ENCODE data around the gene SEMA4B.
"Not testable (repeated sequence)": the region's sequence is repeated elsewhere in the genome, so short reads cannot be mapped to it uniquely, and the experiment has no call there.

The SEMA4B gene

DNA sequence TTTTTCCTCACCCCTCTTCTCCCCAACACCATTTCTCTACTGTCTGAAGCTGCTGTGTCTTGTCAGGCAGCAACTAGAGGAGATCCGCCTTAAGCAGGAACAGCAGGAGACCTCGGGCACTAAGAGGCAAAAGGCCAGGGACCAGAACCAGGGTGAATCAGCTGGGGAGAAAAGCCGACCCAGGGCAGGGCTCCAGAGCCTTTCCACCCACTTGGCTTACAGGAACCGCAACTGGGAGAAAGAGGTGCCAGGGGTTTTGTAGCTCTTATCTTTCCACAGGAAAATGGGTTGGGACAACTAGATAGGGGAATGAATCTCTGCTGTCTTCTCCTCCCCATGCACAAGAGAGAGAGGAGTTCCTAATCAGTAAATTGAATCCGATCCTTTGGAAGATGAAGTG, 61.3 kb downstream of the SEMA4B start:
- no peak for ATAC-seq

DNA sequence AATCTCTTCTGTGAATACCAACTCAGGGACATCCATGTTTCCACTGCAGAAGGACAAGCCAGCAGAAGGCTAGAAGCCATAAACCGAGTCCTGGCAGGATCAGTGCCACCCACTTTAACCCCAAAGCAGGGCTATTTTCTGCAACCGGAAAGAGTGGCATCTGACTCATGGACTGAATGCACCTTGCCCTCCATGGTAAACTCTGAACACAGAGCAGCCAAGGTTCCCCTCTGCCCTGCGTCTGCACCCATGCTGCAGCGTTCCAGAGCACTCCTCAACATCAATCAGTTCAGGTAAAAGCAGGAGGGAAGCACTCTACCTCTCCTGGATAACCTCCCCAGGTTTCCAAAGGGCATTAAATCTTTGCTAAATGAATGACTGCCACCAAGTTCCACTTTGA, 63.5 kb downstream of the SEMA4B start:
- ATAC-seq, result peak; percentile 19 to 21

DNA sequence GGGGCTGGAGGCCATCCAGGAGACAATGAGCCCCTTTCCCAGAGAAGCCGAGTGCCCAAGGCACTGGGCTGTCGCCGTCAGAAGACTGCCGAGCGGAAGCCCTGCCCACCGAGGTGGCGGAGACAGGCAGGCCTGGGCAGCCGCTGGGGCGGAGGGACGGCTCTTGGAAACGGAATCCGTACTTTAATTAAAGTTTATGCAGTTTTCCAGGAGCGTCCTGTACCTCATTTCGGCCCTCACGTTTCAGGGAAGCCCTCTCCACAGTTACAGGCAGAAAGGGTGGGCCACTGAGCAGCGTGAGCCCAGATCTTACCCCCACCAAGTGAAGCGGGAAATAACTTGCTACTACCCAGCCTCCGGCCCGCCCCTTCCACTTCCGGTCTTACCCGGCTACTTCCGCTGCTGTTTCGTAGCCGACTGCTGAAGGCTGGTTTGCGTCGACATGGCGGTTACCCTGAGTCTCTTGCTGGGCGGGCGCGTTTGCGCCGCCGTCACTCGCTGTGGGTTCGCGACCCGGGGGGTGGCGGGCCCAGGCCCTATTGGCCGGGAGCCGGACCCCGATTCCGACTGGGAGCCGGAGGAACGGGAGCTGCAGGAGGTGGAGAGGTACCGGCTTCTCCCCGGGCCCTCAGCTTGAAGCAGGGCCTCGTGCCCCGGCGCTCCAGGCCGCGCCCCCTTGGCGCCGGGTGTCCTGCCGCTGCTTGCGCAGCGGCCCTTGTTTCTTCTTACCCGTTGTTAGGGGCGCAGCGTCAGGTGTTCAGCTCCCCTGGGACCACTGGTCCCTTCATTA, 64.3 kb downstream of the SEMA4B start, which contains the start of gene NGRN:
Gene NGRN, plus strand, starts transcription at position 402 of the 790 bp plus-strand sequence. Its CDS starts 41 bp downstream, at position 443.
- peak; percentile 93 for ATAC-seq

DNA sequence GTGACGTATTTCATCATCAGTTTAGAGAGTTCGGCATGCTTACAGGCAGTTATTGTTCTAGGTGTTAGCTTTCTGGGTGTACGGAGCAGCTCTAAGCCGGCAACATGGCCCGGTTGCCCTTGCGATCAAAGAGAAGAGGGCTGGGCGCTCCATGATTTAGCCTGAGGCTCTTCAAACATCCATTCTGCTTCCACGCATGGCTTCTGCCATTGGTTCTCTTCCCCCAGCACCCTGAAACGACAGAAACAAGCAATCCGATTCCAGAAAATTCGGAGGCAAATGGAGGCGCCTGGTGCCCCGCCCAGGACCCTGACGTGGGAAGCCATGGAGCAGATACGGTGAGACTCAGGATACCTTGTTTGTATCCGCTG, 64.9 kb downstream of the SEMA4B start:
- ATAC-seq, result peak; percentile 9 to 13

DNA sequence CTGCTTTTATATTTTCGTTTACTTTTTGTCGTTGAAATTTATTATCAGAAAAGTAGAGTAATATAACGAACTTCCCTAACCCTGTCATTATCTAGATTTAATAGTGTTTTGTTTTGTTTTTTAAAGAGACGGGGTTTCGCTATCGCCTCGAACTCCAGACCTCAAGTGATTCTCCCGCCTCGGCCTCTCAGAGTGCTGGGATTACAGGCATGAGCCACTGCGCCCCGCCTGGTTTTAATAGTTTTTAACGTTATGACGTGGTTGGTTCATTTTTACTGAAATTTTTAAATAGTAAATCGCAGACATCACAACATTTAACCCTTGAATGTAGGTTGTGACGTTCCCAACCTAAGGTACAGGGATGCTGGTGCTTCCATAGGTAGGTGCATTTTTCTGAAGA, 65.4 kb downstream of the SEMA4B start:
- no peak for ATAC-seq

DNA sequence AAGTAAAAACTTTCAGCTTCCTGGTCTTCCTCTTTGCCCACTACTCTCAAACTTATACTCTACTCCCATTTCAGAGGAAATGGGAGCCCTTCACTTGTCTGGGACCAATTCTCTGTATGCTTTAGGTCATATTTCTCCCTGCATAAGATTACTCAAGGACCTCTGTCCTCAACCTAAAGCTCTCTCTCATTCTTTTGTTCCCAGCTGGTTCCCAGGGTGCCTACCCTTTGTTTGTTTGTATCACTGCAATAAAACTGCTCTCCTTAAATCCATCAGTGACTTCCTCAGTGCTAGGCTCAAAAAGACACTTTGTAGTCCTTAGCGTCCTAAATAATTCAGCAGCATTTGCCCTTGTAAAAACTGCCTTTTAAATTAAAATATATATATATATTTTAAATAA, 67.3 kb downstream of the SEMA4B start:
- ATAC-seq, result no peak

DNA sequence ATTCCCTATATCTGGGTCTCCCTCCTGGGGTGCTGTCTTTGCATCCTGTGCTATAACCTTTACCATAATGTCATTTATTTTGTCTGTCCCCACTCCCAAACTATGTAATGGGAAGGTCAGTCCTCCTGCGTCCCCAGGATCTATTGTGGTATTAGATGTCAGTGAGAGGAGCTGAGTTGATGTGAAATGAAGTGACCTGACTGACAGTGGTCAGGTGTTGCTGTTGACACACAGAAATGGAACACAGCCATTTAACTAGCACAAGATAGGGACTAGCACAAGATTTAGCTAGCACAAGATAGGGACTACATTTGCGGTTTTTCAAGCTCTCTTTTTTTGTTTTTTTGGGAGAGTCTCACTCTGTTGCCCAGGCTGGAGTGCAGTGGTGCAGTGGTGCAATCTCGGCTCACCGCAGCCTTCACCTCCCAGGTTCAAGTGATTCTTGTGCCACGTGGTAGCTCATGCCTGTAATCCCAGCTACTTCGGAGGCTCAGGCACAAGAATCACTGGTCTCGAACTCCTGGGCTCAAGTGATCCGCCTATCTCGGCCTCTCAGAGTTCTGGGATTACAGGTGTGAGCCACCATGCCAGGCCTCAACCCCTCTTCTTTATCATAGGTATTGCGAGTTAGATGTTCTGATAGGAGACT, 69.5 kb downstream of the SEMA4B start:
- no peak for ATAC-seq

DNA sequence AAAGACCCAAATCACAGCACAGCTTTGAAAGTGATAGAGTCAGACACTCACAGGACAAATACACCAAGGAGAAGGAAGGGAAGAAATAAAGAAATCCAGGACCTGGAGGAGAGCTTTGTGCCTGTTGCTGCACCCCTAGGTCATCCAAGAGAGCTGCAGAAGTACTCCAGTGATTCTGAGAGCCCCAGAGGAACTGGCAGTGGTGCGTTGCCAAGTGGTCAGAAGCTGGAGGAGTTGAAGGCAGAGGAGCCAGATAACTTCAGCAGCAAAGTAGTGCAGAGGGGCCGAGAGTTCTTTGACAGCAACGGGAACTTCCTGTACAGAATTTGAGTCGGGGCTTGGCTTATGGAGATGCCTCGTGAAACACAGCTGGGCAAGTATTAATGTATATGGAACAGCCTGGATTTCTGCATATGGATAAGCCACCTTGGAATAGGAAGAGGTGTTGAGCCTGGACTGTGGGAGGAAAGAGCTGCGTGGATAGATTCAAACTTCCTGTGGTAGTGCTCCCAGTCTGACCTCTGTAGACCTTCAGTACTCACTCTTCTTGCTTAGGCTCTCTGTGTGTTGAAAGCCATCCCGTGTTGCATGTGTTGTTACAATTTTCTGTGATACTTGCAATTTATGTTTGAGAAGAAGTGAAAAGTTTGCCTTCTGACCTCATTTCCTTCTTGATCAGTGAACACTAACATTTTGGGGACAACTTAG, 70.5 kb downstream of the SEMA4B start:
- ATAC-seq, result no peak

DNA sequence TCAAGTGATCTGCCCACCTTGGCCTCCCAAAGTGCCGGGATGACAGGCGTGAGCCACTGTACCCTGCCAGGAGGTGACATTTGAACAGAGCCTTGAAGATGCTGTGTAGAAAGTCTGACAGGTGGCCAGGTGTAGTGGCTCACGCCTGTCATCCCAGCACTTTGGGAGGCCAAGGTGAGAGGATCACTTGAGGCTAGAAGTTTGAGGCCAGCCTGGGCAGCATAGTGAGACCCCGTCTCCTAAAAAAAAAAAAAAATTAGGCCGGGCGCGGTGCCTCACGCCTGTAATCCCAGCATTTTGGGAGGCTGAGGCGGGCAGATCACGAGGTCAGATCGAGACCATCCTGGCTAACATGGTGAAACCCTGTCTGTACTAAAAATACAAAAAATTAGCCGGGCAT, 77.3 kb downstream of the SEMA4B start:
- ATAC-seq, result not testable (repeated sequence)

All from activated CD4-positive, CD25-positive, alpha-beta regulatory T cell treated with anti-CD3 and anti-CD28 coated beads, Interleukin-2, amount 50 U/mL, for 24 hours (primary cell).